Liver (tissue), 9 donors: Measurements from ENCODE around the gene GPBP1. TPM values are rescaled to one million over a fixed set of nuclear protein-coding genes. Genes with fewer than 3 reads are reported as not detected.

ENCODE experiments used
- DNase-seq: peaks from one replicate; pipeline ENCODE4 v3.0.0-alpha.2; 2017; ENCODE audit warnings: low spot score
- H3K27ac ChIP-seq, 2 donors: one replicate each; pipeline ENCODE4 v1.7.0; 2013; ENCODE audit warnings: inconsistent platforms in 2 of 2, low read length in 2 of 2, control low read depth in 1 of 2, low read depth in 1 of 2, mild to moderate bottlenecking in 1 of 2
- H3K27me3 ChIP-seq, 4 donors: one replicate each; pipeline versions ENCODE4 v1.6.1 to v1.7.0; 2013; ENCODE audit warnings: low read length in 3 of 4, inconsistent platforms in 1 of 4, mild to moderate bottlenecking in 1 of 4, moderate library complexity in 1 of 4; ENCODE audit not compliant: control insufficient read depth in 4 of 4, insufficient read depth in 4 of 4
- H3K36me3 ChIP-seq, 4 donors: one replicate each; pipeline versions ENCODE4 v1.6.1 to v1.7.0; 2013; ENCODE audit warnings: low read length in 3 of 4, mild to moderate bottlenecking in 3 of 4, low read depth in 1 of 4, moderate library complexity in 1 of 4; ENCODE audit not compliant: control insufficient read depth in 4 of 4, insufficient read depth in 3 of 4
- H3K4me1 ChIP-seq, 4 donors: one replicate each; pipeline versions ENCODE4 v1.6.1 to v1.7.0; 2013; ENCODE audit warnings: low read length in 3 of 4, mild to moderate bottlenecking in 3 of 4, moderate library complexity in 1 of 4; ENCODE audit not compliant: control insufficient read depth in 4 of 4, insufficient read depth in 4 of 4
- H3K4me3 ChIP-seq, 3 donors: one replicate each; pipeline versions ENCODE4 v1.6.1 to v1.7.0; 2013; ENCODE audit warnings: low read length in 3 of 3, control low read depth in 1 of 3, low read depth in 1 of 3, mild to moderate bottlenecking in 1 of 3
- H3K9ac ChIP-seq, 2 donors: one replicate each; pipeline ENCODE4 v1.7.0; 2013; ENCODE audit warnings: low read length in 2 of 2, mild to moderate bottlenecking in 2 of 2, moderate library complexity in 2 of 2, control low read depth in 1 of 2, low read depth in 1 of 2
- H3K9me3 ChIP-seq, 4 donors: one replicate each; pipeline versions ENCODE4 v1.6.1 to v1.7.0; 2013; ENCODE audit warnings: low read length in 3 of 4; ENCODE audit not compliant: control insufficient read depth in 4 of 4
- EGR1 ChIP-seq, 2 donors: IDR thresholded peaks; 2 replicates each; pipeline ENCODE4 v1.6.1; 2016 to 2018; ENCODE audit warnings: antibody characterized with exemption in 2 of 2, low read depth in 2 of 2
- FOXA1 ChIP-seq: IDR thresholded peaks from 2 replicates; pipeline ENCODE4 v1.6.1; 2016; ENCODE audit warnings: antibody characterized with exemption
- GABPA ChIP-seq, 2 donors: IDR thresholded peaks in 1 of 2; conservative IDR thresholded peaks in 1 of 2; 2 replicates each; pipeline ENCODE4 v1.6.1; 2016; ENCODE audit warnings: antibody characterized with exemption in 2 of 2, mild to moderate bottlenecking in 1 of 2, moderate library complexity in 1 of 2
- HNF4G ChIP-seq: IDR thresholded peaks from 2 replicates; pipeline ENCODE4 v1.6.1; 2016; ENCODE audit warnings: antibody characterized with exemption
- JUND ChIP-seq, 2 donors: IDR thresholded peaks; 2 replicates each; pipeline ENCODE4 v1.6.1; 2016; ENCODE audit warnings: antibody characterized with exemption in 2 of 2
- RXRA ChIP-seq, 2 donors: IDR thresholded peaks; 2 replicates each; pipeline ENCODE4 v1.6.1; 2017 to 2018; ENCODE audit warnings: antibody characterized with exemption in 2 of 2, mild to moderate bottlenecking in 1 of 2
- SP1 ChIP-seq: IDR thresholded peaks from 2 replicates; pipeline ENCODE4 v1.6.1; 2018; ENCODE audit warnings: antibody characterized with exemption, mild to moderate bottlenecking
- TAF1 ChIP-seq: conservative IDR thresholded peaks from 2 replicates; pipeline ENCODE4 v1.6.1; 2016; ENCODE audit warnings: antibody characterized with exemption, mild to moderate bottlenecking
- YY1 ChIP-seq: IDR thresholded peaks from 2 replicates; pipeline ENCODE4 v1.6.1; 2016; ENCODE audit warnings: antibody characterized with exemption, mild to moderate bottlenecking
- WGBS: extraction: QIAGEN DNeasy Blood & Tissue Kit; methylation state at CpG from one replicate; pipeline ENCODE4 v1.1.7; 2013; 5-methylcytosine and 5-hydroxymethylcytosine counted together
- polyA plus RNA-seq, 2 donors: library from polyadenylated mRNA; stranded (reverse) in 1 of 2; unstranded in 1 of 2; fragments of 200-250 nt in 1 of 2; fragments of >200 nt in 1 of 2; fragmentation: Nextera tagmentation in 1 of 2; extraction: Ambion mirVana in 1 of 2; gene quantifications; one replicate each; pipeline versions ENCODE4 v1.2.1 to v1.2.3, GENCODE V29; 2013 to 2015
- total RNA-seq, 2 donors: library from RNA; depleted of rRNA; stranded (reverse); fragments of >200 nt; gene quantifications; one replicate each; pipeline ENCODE4 v1.2.3, GENCODE V29; 2014
- TF ChIP-seq, protein P1 (sequence below): fragments of 150-350 bp; IDR thresholded peaks from 2 replicates; pipeline ENCODE4 v1.5.1; 2017; ENCODE audit warnings: improper control_type of control experiment, low read depth, low read length; ENCODE audit not compliant: missing input control
- TF ChIP-seq, protein P2 (sequence below): IDR thresholded peaks from 2 replicates; pipeline ENCODE4 v1.6.1; 2016; ENCODE audit warnings: antibody characterized with exemption
- TF ChIP-seq, protein P3 (sequence below): IDR thresholded peaks from 2 replicates; pipeline ENCODE4 v1.6.1; 2016; ENCODE audit warnings: antibody characterized with exemption, mild to moderate bottlenecking
- TF ChIP-seq, protein P4 (sequence below): IDR thresholded peaks from 2 replicates; pipeline ENCODE4 v1.6.1; 2016; ENCODE audit warnings: antibody characterized with exemption
- TF ChIP-seq, protein P5 (sequence below): IDR thresholded peaks from 2 replicates; pipeline ENCODE4 v1.6.1; 2016; ENCODE audit warnings: antibody characterized with exemption
- donor health status: healthy.
- donor health status: healthy.
- donor health status: healthy.
- donor health status: healthy.
- donor health status: healthy.

GPBP1 gene
- total and polyA plus RNA-seq, 4 donors: 13.6 to 30.8 (median 24.6) TPM

DNA sequence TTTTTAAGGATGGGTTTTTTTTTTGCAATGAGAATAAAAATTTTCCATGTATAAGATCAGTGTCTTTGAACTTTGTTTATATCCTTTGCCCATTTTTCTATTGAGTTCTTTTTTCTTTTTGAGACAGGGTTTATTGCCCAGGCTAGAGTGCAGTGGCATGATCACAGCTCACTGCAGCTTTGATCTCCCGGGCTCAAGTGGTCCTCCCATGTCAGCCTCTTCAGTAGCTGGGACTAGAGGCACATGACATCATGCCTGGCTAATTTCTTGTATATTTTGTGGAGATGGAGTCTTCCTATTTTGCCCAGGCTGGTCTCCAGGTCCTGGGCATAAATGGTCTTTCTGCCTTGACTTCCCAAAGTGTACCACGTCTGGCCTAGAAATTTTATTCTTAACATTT lies 21.2 kb downstream of the GPBP1 start:
- 92% methylated on average over 2 of the region's 2 CpGs for whole genome bisulfite sequencing
- TF ChIP-seq TAF1 (no peak), GABPA (IDR thresholded peaks at IDR 0.05 in 1 of 2, conservative IDR thresholded peaks at IDR 0.05 in 1 of 2) (no peak), RXRA (IDR thresholded peaks at IDR 0.05) (no peak), JUND (IDR thresholded peaks at IDR 0.05) (no peak), SP1 (no peak), HNF4G (no peak), YY1 (no peak)
- TF ChIP-seq, protein P1, sequence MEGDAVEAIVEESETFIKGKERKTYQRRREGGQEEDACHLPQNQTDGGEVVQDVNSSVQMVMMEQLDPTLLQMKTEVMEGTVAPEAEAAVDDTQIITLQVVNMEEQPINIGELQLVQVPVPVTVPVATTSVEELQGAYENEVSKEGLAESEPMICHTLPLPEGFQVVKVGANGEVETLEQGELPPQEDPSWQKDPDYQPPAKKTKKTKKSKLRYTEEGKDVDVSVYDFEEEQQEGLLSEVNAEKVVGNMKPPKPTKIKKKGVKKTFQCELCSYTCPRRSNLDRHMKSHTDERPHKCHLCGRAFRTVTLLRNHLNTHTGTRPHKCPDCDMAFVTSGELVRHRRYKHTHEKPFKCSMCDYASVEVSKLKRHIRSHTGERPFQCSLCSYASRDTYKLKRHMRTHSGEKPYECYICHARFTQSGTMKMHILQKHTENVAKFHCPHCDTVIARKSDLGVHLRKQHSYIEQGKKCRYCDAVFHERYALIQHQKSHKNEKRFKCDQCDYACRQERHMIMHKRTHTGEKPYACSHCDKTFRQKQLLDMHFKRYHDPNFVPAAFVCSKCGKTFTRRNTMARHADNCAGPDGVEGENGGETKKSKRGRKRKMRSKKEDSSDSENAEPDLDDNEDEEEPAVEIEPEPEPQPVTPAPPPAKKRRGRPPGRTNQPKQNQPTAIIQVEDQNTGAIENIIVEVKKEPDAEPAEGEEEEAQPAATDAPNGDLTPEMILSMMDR: no peak
- TF ChIP-seq, protein P2, sequence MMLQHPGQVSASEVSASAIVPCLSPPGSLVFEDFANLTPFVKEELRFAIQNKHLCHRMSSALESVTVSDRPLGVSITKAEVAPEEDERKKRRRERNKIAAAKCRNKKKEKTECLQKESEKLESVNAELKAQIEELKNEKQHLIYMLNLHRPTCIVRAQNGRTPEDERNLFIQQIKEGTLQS: no peak
- TF ChIP-seq, protein P3, sequence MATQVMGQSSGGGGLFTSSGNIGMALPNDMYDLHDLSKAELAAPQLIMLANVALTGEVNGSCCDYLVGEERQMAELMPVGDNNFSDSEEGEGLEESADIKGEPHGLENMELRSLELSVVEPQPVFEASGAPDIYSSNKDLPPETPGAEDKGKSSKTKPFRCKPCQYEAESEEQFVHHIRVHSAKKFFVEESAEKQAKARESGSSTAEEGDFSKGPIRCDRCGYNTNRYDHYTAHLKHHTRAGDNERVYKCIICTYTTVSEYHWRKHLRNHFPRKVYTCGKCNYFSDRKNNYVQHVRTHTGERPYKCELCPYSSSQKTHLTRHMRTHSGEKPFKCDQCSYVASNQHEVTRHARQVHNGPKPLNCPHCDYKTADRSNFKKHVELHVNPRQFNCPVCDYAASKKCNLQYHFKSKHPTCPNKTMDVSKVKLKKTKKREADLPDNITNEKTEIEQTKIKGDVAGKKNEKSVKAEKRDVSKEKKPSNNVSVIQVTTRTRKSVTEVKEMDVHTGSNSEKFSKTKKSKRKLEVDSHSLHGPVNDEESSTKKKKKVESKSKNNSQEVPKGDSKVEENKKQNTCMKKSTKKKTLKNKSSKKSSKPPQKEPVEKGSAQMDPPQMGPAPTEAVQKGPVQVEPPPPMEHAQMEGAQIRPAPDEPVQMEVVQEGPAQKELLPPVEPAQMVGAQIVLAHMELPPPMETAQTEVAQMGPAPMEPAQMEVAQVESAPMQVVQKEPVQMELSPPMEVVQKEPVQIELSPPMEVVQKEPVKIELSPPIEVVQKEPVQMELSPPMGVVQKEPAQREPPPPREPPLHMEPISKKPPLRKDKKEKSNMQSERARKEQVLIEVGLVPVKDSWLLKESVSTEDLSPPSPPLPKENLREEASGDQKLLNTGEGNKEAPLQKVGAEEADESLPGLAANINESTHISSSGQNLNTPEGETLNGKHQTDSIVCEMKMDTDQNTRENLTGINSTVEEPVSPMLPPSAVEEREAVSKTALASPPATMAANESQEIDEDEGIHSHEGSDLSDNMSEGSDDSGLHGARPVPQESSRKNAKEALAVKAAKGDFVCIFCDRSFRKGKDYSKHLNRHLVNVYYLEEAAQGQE: no peak
- DNase-seq: no peak
- Histone ChIP-seq H3K4me3 (no peak overlapping the region), H3K4me1 (peaks cover 0 to 2% (median 0%) of the 10 kb centered on the region in 4 donors), H3K27ac (no peak overlapping the region), H3K9me3 (no peaks in the 10 kb centered on the region), H3K27me3 (no peaks in the 10 kb centered on the region), H3K9ac (no peak overlapping the region), H3K36me3 (peaks cover 0 to 5% (median 3%) of the 10 kb centered on the region in 4 donors)

DNA sequence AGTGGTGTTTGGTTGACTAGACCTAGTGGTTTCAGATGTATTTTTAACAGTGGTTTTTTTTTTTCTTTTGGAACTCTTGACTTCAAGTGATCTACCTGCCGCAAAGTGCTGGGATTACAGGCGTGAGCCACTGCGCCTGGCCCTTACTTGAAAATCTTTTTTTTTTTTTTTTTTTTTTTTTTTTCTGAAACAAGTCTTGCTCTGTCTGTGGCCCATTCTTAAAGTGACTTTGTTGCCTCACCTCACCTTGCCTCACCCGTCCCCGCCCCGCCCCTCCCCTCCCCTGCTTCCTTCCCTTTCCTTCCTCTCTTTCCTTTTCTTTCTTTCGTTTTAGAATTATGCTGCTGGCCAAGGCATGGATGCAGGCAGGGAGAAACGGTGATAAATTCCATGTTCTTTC lies 26.0 kb downstream of the GPBP1 start:
- Histone ChIP-seq H3K27me3 (no peaks in the 10 kb centered on the region), H3K9ac (no peak overlapping the region), H3K9me3 (no peaks in the 10 kb centered on the region), H3K36me3 (peaks cover 0 to 3% (median 0%) of the 10 kb centered on the region in 4 donors), H3K27ac (no peak overlapping the region), H3K4me3 (no peak overlapping the region), H3K4me1 (peaks cover 0 to 5% (median 2%) of the 10 kb centered on the region in 4 donors)
- DNase-seq: no peak
- TF ChIP-seq EGR1 (IDR thresholded peaks at IDR 0.05; ENCODE audit: low read depth in 2 of 2): no peak
- TF ChIP-seq, protein P1: no peak
- TF ChIP-seq FOXA1: no peak
- TF ChIP-seq, protein P4, sequence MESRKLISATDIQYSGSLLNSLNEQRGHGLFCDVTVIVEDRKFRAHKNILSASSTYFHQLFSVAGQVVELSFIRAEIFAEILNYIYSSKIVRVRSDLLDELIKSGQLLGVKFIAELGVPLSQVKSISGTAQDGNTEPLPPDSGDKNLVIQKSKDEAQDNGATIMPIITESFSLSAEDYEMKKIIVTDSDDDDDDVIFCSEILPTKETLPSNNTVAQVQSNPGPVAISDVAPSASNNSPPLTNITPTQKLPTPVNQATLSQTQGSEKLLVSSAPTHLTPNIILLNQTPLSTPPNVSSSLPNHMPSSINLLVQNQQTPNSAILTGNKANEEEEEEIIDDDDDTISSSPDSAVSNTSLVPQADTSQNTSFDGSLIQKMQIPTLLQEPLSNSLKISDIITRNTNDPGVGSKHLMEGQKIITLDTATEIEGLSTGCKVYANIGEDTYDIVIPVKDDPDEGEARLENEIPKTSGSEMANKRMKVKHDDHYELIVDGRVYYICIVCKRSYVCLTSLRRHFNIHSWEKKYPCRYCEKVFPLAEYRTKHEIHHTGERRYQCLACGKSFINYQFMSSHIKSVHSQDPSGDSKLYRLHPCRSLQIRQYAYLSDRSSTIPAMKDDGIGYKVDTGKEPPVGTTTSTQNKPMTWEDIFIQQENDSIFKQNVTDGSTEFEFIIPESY: no peak
- TF ChIP-seq, protein P5, sequence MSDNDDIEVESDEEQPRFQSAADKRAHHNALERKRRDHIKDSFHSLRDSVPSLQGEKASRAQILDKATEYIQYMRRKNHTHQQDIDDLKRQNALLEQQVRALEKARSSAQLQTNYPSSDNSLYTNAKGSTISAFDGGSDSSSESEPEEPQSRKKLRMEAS: no peak
- WGBS: 78% methylated on average over 8 of the region's 8 CpGs
